Activated naive CD4-positive, alpha-beta T cell treated with anti-CD3 and anti-CD28 coated beads, Interleukin-2, amount 50 U/mL, for 16 hours (primary cell): ENCODE results near the gene ADCY4.
A peak's percentile ranks its signal among the peaks of the same experiment; 100 is the strongest.

Experiments
- DNase-seq: peaks from one replicate; pipeline ENCODE4 v3.0.0-alpha.2; 2020

ADCY4 gene

GRCh38 chr14:24314377-24315193, 20.3 kb downstream of the ADCY4 start:
- DNase-seq: no peak

GRCh38 chr14:24313913-24314312, 21.0 kb downstream of the ADCY4 start:
- DNase-seq: no peak

GRCh38 chr14:24312736-24313507, 21.9 kb downstream of the ADCY4 start:
- DNase-seq: no peak

- no peak for DNase-seq
These were observed 22.8 kb downstream of the ADCY4 start for GRCh38 chr14:24311837-24312615.

GRCh38 chr14:24310646-24311604, 23.9 kb downstream of the ADCY4 start, which contains the start of gene LTB4R:
Gene LTB4R (plus strand): TSS chr14:24311502. CDS start chr14:24315652, 4,150 bp downstream.
- peak; percentile 68 for DNase-seq

- no peak for DNase-seq
These were observed 24.6 kb downstream of the ADCY4 start for GRCh38 chr14:24310265-24310645.

GRCh38 chr14:24309538-24310264, 25.2 kb downstream of the ADCY4 start, which contains the start of gene LTB4R2:
Gene LTB4R2 (plus strand): TSS chr14:24310140. CDS start chr14:24310665, 525 bp downstream.
- no peak for DNase-seq

- no peak for DNase-seq
These were observed 26.3 kb downstream of the ADCY4 start for GRCh38 chr14:24308342-24309124.

- DNase-seq: peak; percentile 57
These were observed 27.1 kb downstream of the ADCY4 start, which contains the start of gene CIDEB for GRCh38 chr14:24307575-24308341. Gene CIDEB (minus strand): TSS chr14:24307977. CDS start chr14:24307858, 119 bp downstream.

GRCh38 chr14:24307156-24307574, 27.7 kb downstream of the ADCY4 start:
- DNase-seq: no peak

GRCh38 chr14:24304019-24304387, 30.9 kb downstream of the ADCY4 start:
- no peak for DNase-seq

GRCh38 chr14:24300326-24300980, 34.4 kb downstream of the ADCY4 start:
- no peak for DNase-seq

- peak; percentile 90 for DNase-seq
These were observed 35.3 kb downstream of the ADCY4 start, which contains the start of the genes DHRS1 and NOP9 for GRCh38 chr14:24299255-24300191. Gene DHRS1 (minus strand): TSS chr14:24299780. CDS start chr14:24299106, 674 bp downstream. Gene NOP9 (plus strand): TSS chr14:24299850. CDS start chr14:24299955, 105 bp downstream.

GRCh38 chr14:24298892-24299254, 36.0 kb downstream of the ADCY4 start:
- DNase-seq: no peak

- DNase-seq: no peak
These were observed 37.5 kb downstream of the ADCY4 start for GRCh38 chr14:24297190-24297964.

- DNase-seq: peak; percentile 77
These were observed 38.3 kb downstream of the ADCY4 start for GRCh38 chr14:24296341-24297157.
